Adrenal gland (tissue), 12 donors: ENCODE measurements around the gene SEC24D. TPM values are rescaled to one million over a fixed set of nuclear protein-coding genes. Genes with fewer than 3 reads are reported as not detected.

Source experiments
- DNase-seq, 7 donors: peaks; one replicate each; pipeline ENCODE4 v3.0.0-alpha.2; 2019 to 2020
- H3K27ac ChIP-seq, 5 donors: fragments of 200-600 bp; sonication (generic) in 4 of 5; 1 replicate in 3 of 5; 2 replicates in 2 of 5; pipeline versions ENCODE4 v1.5.1 to v1.8.0; 2016 to 2020; ENCODE audit warnings: mild to moderate bottlenecking in 1 of 5
- H3K27me3 ChIP-seq: fragments of 200-600 bp; 2 replicates; pipeline ENCODE4 v1.8.0; 2021
- H3K36me3 ChIP-seq, 2 donors: fragments of 200-600 bp; replicated peaks in 1 of 2; 1 replicate in 1 of 2; 2 replicates in 1 of 2; pipeline versions ENCODE4 v1.5.1 to v1.8.0; 2018 to 2022
- H3K4me1 ChIP-seq, 2 donors: fragments of 200-600 bp; replicated peaks in 1 of 2; 1 replicate in 1 of 2; 2 replicates in 1 of 2; pipeline versions ENCODE4 v1.5.1 to v1.8.0; 2018 to 2021
- H3K4me3 ChIP-seq, 4 donors: fragments of 200-600 bp; sonication (generic) in 3 of 4; one replicate each; pipeline ENCODE4 v1.5.1; 2016 to 2018
- H3K9me3 ChIP-seq, 3 donors: fragments of 200-600 bp; sonication (generic) in 1 of 3; replicated peaks in 1 of 3; 1 replicate in 2 of 3; 2 replicates in 1 of 3; pipeline versions ENCODE4 v1.5.1 to v1.8.0; 2016 to 2021
- CTCF ChIP-seq, 6 experiments: fragments of 450-650 bp in 4 of 6; fragments of 200-600 bp in 2 of 6; sonication (generic) in 1 of 6; IDR thresholded peaks; 1 replicate in 5 of 6; 2 replicates in 1 of 6; pipeline versions ENCODE4 v1.5.1 to v1.8.0; 2016 to 2021; ENCODE audit warnings: antibody characterized with exemption in 6 of 6, mild to moderate bottlenecking in 2 of 6, moderate library complexity in 1 of 6
- POLR2A ChIP-seq, 2 donors: fragments of 450-650 bp; IDR thresholded peaks; one replicate each; pipeline ENCODE4 v1.6.1; 2017; ENCODE audit warnings: antibody characterized with exemption in 2 of 2, mild to moderate bottlenecking in 2 of 2, moderate library complexity in 1 of 2
- WGBS, 4 donors: extraction: QIAGEN DNeasy Blood & Tissue Kit in 2 of 4; methylation state at CpG; one replicate each; pipeline versions ENCODE4 v1.1.5 to v1.1.7; 2013 to 2017; 5-methylcytosine and 5-hydroxymethylcytosine counted together
- intact Hi-C, 2 donors: fragments of 100-400 bp; cut with DNase I; formaldehyde crosslinking; loops; one replicate each; pipeline versions ENCODE4 v1.14.1 to v1.15.0; 2022 to 2023
- polyA plus RNA-seq, 3 donors: library from polyadenylated mRNA; stranded (reverse); fragments of 200-250 nt in 2 of 3; fragments of 350-450 nt in 1 of 3; fragmentation: Illumina TruSeq in 1 of 3; extraction: RNeasy Lipid Tissue Mini Kit (QIAGEN cat#74804) in 1 of 3; gene quantifications; one replicate each; pipeline ENCODE4 v1.2.3, GENCODE V29; 2013 to 2014
- total RNA-seq, 9 donors: library from RNA; depleted of rRNA in 4 of 9; stranded (reverse); fragments of >200 nt in 4 of 9; fragments of 120-200 nt in 1 of 9; fragmentation: NEBNext Ultra II Directional in 1 of 9; extraction: Animal tissue kit (Norgen Biotek cat#: 25700) in 1 of 9; gene quantifications; one replicate each; pipeline versions ENCODE4 v1.1.0 to v1.2.4, GENCODE V29; 2013 to 2023
- donor health status: healthy with polysubstance abuse.
- donor health status: Bipolar disorder and iron deficiency.
- donor health status: DM: yes; HTN: yes; CAD: no.
- donor health status: DM: no; HTN: no; CAD: no.
- donor health status: DM: no; HTN: no; CAD: no.
- donor health status: DM: yes; HTN: yes; CAD: no.

The SEC24D gene
- total and polyA plus RNA-seq, 12 donors: 5.3 to 93.6 (median 33.8) TPM

DNA sequence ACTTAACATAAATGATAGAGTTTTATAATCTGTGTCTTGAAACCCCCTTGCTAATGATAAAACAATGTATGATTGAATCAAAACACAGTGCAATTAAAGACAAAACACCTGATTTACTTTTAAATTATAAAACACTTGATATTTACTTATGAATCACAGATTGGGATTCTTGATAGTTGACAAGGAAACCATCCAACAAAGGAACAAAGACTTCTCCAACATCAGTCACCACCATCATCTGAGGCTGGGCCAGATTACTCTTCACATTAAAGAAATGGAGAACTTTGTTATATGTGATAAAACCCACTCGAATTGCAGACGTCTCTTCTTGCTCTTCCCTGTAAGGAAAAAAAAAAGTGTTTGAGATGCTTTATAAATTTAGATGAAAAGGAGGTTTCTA, 83.4 kb downstream of the SEC24D start:
- no peak for DNase-seq
- Histone ChIP-seq H3K27me3 (no peaks in the 10 kb centered on the region), H3K4me1 (peaks cover 5 to 51% of the 10 kb centered on the region in 2 donors), H3K27ac (no peak overlapping the region), H3K9me3 (no peaks in the 10 kb centered on the region), H3K36me3 (peaks cover 0 to 16% of the 10 kb centered on the region in 2 donors), H3K4me3 (no peak overlapping the region)
- TF ChIP-seq CTCF (IDR thresholded peaks at IDR 0.05) (no peak), POLR2A (IDR thresholded peaks at IDR 0.05) (no peak)
- intact Hi-C loops: no loop called here
- WGBS, 4 donors: 82 to 92% (median 85%) methylated on average over 2 of the region's 2 CpGs

- TF ChIP-seq POLR2A (IDR thresholded peaks at IDR 0.05) (no peak), CTCF (IDR thresholded peaks at IDR 0.05) (no peak)
- H3K4me3 ChIP-seq: no peak overlapping the region
- no peaks in the 10 kb centered on the region for H3K9me3 ChIP-seq
- H3K4me1 ChIP-seq: peaks cover 5 to 53% of the 10 kb centered on the region in 2 donors
- H3K36me3 ChIP-seq: peaks cover 0 to 16% of the 10 kb centered on the region in 2 donors
- no peak for DNase-seq
- WGBS, 4 donors: 79 to 91% (median 83%) methylated on average over 2 of the region's 2 CpGs
- H3K27ac ChIP-seq: peak overlapping the region in 2 of 5 donors; percentile 6 to 33
- no peaks in the 10 kb centered on the region for H3K27me3 ChIP-seq
- intact Hi-C loops: no loop called here
Measured at GRCh38 chr4:118751629-118752323, 84.2 kb downstream of the SEC24D start.

- Histone ChIP-seq H3K36me3 (peaks cover 0 to 16% of the 10 kb centered on the region in 2 donors), H3K4me3 (peak overlapping the region in 2 of 4 donors; percentile 2 to 21), H3K9me3 (no peaks in the 10 kb centered on the region), H3K27ac (peak overlapping the region; percentile 53 to 73 (median 64)), H3K4me1 (peaks cover 0 to 41% of the 10 kb centered on the region in 2 donors), H3K27me3 (no peaks in the 10 kb centered on the region)
- DNase-seq: peak in 6 of 7 donors; percentile 22 to 63 (median 39)
- intact Hi-C loops: no loop called here
- TF ChIP-seq CTCF (IDR thresholded peaks at IDR 0.05) (no peak), POLR2A (IDR thresholded peaks at IDR 0.05) (peak in 1 of 2 donors; percentile 53)
- 28 to 46% (median 35%) methylated on average over 5 of the region's 5 CpGs for WGBS, 4 donors
Measured at GRCh38 chr4:118749347-118749988, 86.5 kb downstream of the SEC24D start.

DNA sequence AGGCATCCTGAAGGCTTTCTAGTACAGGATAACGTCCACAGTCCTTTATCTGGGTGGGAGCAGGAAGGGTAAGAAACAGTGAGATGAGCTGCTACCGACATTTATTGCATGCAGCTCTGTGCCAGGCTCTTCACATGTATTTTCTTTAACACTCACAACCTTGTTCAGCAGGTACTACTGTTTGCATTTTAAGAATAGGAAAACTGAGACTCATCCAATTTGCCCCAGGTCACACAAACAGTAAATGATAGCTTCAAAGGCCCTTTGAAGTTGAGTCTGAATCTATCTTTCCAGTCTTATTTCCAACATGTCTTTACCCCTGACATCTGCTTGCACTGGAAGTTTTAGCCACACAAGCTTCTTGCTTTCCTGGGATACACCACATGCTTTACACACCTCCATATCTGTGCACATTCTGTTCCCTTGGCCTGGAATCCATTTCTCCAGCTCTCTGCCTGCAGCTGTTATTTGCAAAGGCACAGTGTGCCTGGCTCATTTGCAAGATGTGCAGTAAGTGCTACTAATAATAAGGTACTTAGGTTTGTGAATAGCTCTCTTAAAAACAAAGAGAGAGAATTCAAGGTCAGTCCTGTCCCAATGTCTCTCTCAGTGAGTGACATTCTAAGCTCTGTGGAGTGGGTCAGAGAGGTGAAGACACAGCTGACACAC, 89.5 kb downstream of the SEC24D start:
- no peaks in the 10 kb centered on the region for H3K27me3 ChIP-seq
- 54 to 65% (median 61%) methylated on average over 2 of the region's 2 CpGs for WGBS, 4 donors
- H3K27ac ChIP-seq: peak overlapping the region in 1 of 5 donors; percentile 36
- no peaks in the 10 kb centered on the region for H3K9me3 ChIP-seq
- peaks cover 0 to 12% of the 10 kb centered on the region in 2 donors for H3K36me3 ChIP-seq
- no peak for DNase-seq
- H3K4me1 ChIP-seq: peaks cover 0 to 31% of the 10 kb centered on the region in 2 donors
- intact Hi-C loops: no loop called here
- TF ChIP-seq POLR2A (IDR thresholded peaks at IDR 0.05) (no peak), CTCF (IDR thresholded peaks at IDR 0.05) (no peak)
- H3K4me3 ChIP-seq: no peak overlapping the region
